Measurements from ENCODE around the gene AHI1. TPM values are rescaled to one million over a fixed set of nuclear protein-coding genes. Genes with fewer than 3 reads are reported as not detected.

AHI1 gene
- total RNA-seq, 1 donor from 2014 or later = 23.2 TPM

DNA sequence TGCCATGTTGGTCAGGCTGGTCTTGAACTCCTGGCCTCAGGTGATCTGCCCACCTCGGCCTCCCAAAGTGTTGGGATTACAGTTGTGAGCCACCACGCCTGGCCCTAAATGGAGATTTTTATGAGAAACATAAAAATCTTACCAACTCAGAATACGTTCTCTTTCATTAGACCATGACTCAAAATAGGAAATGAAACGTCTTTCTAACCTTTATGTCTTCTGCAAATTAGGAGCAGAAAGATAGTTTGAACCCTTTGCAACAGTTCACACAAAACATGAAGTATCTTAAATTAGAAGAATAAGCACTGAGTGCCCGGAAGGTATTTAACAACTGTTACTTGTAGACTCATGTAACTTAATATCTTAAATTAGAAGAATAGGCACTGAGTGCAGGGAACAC, 48.3 kb downstream of the AHI1 start:
- H3K9me3 Mint-ChIP-seq = no peaks in the 10 kb centered on the region
- H3K27me3 Mint-ChIP-seq = no peaks in the 10 kb centered on the region
- H3K36me3 Mint-ChIP-seq = peaks cover 5% of the 10 kb centered on the region
- no peak overlapping the region for H3K27ac Mint-ChIP-seq
- no peak overlapping the region for H3K4me3 Mint-ChIP-seq
- TF ChIP-seq, protein P1, sequence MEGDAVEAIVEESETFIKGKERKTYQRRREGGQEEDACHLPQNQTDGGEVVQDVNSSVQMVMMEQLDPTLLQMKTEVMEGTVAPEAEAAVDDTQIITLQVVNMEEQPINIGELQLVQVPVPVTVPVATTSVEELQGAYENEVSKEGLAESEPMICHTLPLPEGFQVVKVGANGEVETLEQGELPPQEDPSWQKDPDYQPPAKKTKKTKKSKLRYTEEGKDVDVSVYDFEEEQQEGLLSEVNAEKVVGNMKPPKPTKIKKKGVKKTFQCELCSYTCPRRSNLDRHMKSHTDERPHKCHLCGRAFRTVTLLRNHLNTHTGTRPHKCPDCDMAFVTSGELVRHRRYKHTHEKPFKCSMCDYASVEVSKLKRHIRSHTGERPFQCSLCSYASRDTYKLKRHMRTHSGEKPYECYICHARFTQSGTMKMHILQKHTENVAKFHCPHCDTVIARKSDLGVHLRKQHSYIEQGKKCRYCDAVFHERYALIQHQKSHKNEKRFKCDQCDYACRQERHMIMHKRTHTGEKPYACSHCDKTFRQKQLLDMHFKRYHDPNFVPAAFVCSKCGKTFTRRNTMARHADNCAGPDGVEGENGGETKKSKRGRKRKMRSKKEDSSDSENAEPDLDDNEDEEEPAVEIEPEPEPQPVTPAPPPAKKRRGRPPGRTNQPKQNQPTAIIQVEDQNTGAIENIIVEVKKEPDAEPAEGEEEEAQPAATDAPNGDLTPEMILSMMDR (conservative IDR thresholded peaks at IDR 0.05) = no peak
- DNase-seq (ENCODE audit: extremely low spot score, unreplicated experiment) = no peak
- H3K4me1 Mint-ChIP-seq (ENCODE audit: unreplicated experiment) = no peaks in the 10 kb centered on the region

DNA sequence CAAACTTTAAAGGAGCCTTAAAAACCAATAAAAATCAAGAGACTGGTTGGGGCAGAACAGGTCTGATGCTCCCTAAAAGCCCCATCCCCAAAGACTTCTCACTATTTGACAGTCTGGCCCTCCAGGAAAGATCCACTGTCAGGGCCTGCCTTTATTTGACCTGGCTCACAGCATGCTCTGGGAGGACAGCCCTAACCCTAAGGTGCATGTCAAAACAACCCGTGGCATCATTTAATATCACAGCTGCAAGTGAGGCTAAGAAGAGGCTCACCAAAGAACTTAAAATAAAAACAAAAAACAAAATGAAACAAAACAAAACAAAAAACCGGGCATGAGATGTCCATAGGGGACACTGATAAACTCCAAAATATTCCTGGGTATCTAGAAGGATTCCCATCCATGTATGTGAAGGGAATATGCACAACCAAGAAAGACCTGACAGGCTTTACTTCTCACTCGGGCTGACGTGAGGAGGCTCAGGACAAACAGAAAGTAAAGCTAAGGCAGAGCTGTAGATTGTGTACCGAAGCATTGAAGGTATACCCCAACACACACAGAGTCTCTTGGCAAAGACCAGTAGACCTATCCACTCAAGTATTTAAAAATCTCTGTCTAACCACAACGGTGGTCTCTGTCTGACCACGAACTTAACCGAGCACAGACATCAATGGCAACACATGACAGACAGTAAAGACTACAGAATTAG, 57.3 kb downstream of the AHI1 start:
- Mint-ChIP-seq H3K36me3 (peaks cover 6% of the 10 kb centered on the region), H3K27me3 (no peaks in the 10 kb centered on the region), H3K4me1 (ENCODE audit: unreplicated experiment) (no peaks in the 10 kb centered on the region), H3K4me3 (no peak overlapping the region), H3K9me3 (no peaks in the 10 kb centered on the region), H3K27ac (no peak overlapping the region)
- TF ChIP-seq, protein P1 (conservative IDR thresholded peaks at IDR 0.05) = no peak
- no peak for DNase-seq (ENCODE audit: extremely low spot score, unreplicated experiment)

DNA sequence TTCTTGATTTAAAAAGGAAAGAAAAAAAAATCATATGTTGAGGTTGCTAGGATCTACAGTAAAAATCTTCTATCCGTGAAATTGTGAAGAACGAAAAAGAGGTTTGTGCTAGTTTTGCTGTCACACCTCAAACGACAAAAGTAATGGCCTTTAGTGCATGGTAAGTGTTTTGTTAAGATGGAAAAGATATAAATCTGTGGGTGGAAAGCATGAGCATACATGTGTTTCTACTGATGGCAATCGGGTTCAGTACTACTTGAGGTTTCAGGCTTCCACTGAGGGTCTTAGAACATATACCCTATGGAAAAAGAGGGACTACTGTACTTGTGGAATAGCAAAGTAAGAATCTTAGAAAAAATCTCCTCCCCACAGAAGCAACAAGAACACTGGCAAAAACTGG, 58.0 kb downstream of the AHI1 start:
- H3K9me3 Mint-ChIP-seq = no peaks in the 10 kb centered on the region
- DNase-seq (ENCODE audit: extremely low spot score, unreplicated experiment) = no peak
- H3K36me3 Mint-ChIP-seq = peaks cover 10% of the 10 kb centered on the region
- no peaks in the 10 kb centered on the region for H3K4me1 Mint-ChIP-seq (ENCODE audit: unreplicated experiment)
- H3K27me3 Mint-ChIP-seq = no peaks in the 10 kb centered on the region
- TF ChIP-seq, protein P1 (conservative IDR thresholded peaks at IDR 0.05) = no peak
- no peak overlapping the region for H3K4me3 Mint-ChIP-seq
- H3K27ac Mint-ChIP-seq = no peak overlapping the region

DNA sequence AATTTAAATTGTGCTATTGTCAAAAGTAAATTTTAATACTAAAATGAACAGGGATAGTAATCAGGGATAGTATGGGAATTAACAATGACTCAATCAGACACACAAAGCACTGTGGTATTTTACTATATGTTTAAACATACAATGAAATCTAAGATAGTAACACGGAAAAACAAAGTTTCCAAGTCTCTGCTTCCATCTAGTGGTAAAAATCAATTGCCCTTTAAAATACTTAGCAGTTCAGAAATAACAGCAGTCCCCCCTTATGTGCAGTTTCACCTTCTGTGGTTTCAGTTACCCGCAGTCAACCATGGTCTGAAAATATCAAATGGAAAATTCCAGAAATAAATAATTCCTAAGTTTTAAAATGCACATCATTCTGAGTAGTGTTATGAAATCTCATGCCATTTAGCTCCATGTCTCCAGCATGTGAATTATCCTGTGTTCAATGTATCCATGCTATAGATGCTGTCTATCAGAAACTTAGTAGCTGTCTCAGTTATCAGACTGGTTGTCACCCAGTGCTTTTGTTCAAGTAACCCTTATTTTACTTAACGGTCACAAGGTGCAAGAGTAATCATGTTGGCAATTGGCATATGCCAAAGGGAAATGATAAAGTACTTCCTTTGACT, 58.5 kb downstream of the AHI1 start:
- no peak for DNase-seq (ENCODE audit: extremely low spot score, unreplicated experiment)
- TF ChIP-seq, protein P1 (conservative IDR thresholded peaks at IDR 0.05) = peak; percentile 57
- no peaks in the 10 kb centered on the region for H3K4me1 Mint-ChIP-seq (ENCODE audit: unreplicated experiment)

DNA sequence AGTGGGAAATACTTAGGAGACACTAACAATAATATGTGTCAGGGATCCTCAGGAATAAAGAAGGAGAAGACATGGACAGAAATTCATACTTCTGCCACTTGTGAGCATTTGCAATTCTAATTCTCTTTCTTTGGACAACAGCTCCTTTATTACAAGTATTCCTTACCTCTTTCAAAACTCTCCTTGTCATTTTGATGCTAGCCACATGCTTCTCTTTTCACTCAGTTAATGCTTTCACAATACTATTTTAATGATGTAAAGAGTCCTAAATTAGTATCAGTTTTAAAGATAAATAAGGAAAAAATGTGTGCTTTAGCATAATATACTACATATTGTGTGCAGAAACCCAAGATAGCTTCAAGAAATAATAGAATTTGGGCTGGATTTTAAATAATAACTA, 62.5 kb downstream of the AHI1 start:
- H3K9me3 Mint-ChIP-seq = no peaks in the 10 kb centered on the region
- DNase-seq (ENCODE audit: extremely low spot score, unreplicated experiment) = no peak
- TF ChIP-seq, protein P1 (conservative IDR thresholded peaks at IDR 0.05) = no peak
- H3K27me3 Mint-ChIP-seq = no peaks in the 10 kb centered on the region
- no peaks in the 10 kb centered on the region for H3K4me1 Mint-ChIP-seq (ENCODE audit: unreplicated experiment)
- H3K36me3 Mint-ChIP-seq = peaks cover 4% of the 10 kb centered on the region
- no peak overlapping the region for H3K4me3 Mint-ChIP-seq
- H3K27ac Mint-ChIP-seq = no peak overlapping the region

More for the DNA sequence above, 58.5 kb downstream of the AHI1 start:
- peaks cover 7% of the 10 kb centered on the region for H3K36me3 Mint-ChIP-seq
- H3K9me3 Mint-ChIP-seq = no peaks in the 10 kb centered on the region
- no peak overlapping the region for H3K27ac Mint-ChIP-seq
- H3K27me3 Mint-ChIP-seq = no peaks in the 10 kb centered on the region
- H3K4me3 Mint-ChIP-seq = no peak overlapping the region
